Inflammatory macrophage (primary cell): Measurements from ENCODE around the gene ATP6V0A1.
"Not testable (repeated sequence)": the region's sequence is repeated elsewhere in the genome, so short reads cannot be mapped to it uniquely, and the experiment has no call there.

ENCODE experiments used
- DNase-seq, 2 donors: peaks; one replicate each; pipeline ENCODE4 v3.0.0-alpha.2; 2020 to 2022

The ATP6V0A1 gene

DNA sequence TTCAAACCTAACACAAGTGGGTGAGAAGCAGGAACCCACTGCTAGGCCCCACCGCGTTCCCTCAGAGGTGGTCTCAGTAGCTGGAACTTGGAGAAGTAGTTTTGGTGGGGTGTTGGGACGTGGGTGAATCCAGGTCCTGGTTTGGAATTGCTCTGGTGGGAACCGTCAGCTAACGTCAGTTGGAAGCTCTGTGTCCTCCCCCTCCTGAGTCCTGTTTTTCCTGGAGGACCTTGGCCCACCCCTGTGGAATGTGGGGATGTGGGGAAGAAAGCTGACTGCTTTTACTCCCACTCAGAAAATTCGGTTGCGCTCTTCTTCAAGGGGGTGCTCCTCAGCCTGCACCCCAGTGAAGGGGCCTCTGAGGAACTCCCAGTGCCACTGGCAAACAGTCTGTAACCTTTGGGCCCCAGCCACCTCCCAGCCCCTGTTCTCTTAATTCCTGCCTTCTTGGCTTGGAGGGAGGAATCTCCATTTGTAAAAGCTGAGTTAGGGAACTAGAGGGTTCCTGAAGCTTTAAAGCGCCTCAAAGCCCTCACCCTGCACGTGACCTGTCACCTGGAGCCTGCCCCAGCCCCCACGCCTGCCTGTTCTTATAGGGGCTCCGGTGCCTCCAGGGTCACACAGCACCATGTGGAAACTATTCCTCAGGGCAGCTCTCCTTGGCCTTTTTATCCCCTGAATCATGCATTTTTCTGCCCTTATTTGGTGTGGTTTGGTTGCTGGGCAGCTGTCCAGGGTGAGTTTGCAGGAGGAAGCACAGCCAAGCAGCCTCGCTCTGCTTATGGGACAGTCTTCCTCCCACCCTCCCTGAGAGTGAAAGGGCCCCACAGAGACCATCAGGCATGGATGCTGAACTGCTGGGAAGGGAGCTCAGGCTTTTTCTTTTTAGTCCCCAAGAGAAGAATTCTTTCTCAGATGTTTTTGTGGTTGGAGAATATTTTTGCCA is 61.1 kb downstream of the ATP6V0A1 start:
- DNase-seq, result peak; percentile 54 to 69

DNA sequence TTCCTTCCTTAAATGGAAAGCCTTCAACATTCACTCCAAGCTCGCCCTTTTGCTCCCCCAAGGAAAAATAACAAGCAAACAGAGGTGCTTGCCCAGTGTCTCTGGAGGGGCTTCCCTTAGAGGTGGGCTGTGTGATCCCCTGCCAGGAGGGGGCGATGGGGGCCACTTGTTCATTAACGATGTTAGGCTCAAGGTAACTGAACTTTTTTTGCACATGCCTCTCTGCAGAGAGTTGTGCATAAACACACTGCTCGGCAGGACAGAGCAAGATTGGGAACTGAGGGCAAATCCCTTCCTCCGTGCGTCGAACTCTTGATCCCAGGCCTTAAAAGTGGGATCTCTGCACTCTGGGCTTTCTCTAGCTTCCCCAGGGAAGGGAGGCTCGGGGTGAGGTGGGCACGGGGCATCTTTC is 61.9 kb downstream of the ATP6V0A1 start:
- DNase-seq, result no peak

DNA sequence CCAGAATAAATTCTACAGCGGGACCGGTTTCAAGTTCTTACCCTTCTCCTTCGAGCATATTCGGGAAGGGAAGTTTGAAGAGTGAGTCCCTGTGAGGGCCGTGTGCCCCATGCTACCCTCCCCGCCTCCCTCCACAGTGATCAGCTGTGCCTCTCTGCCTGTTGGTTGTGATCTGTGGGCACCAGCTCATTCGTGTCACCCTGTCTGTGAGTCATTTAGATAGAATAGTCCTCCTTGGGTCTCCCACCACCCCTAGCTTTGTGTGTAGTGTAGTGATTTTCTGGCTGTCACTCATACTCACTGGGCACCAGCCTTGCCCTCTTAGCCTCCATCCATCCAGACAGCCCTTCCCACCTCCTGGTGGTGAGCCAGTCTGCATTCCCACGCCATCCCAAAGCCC is 62.4 kb downstream of the ATP6V0A1 start:
- DNase-seq, result no peak

DNA sequence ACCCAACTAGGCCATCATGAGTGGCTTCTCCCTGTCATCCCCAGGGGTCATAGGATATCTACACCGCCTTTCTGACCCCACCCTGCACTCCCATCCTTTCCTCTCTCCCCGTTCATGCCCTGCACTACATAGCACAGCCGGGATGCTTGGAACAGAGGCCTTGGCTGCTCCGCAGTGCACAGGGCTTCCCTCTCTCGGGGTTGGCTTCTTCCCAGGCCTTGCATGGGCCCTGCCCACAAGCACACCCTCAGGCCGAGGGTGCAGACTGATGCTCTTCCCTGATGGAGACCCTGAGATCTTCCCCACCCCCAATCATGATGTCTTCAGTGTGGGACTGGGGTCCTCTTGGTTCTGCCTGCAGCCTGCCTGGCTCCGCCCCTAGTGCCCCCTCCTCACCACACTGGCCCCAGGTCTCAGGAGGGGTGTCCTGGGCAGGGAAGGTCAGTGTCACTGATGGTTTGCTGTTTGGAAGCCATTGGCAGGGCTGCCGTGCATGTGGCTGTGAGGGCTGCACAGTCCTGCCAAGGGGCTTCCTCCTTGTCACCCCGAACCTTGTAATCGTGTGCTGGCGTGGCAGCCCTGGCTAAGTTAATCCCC is 63.1 kb downstream of the ATP6V0A1 start:
- DNase-seq, result no peak

DNA sequence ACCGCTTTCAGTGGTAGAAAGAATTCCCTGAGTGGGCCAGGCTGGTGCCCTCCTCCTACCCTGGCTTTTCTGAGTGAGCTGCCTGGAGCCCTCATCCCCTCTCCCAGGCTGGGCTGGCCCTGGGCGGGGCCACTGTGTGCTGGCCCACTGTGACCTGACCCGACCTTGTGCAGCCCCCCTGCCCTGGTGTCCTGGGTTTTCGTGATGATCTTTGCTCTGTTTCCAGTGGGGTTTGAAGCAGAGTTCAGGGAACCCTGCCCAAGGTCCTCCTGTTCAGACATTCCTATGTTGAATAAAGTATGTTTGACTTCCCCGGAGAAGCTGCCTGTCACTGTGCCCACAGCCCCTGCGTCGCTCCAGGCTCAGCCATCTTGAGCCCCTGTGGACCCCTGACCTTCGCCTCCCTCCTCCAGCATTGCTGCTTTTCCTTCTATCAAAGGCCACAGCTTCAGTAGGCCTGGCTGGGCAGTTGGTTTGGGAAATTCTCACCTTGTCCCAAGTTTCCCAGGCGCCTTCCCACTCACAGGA is 63.6 kb downstream of the ATP6V0A1 start:
- no peak for DNase-seq

DNA sequence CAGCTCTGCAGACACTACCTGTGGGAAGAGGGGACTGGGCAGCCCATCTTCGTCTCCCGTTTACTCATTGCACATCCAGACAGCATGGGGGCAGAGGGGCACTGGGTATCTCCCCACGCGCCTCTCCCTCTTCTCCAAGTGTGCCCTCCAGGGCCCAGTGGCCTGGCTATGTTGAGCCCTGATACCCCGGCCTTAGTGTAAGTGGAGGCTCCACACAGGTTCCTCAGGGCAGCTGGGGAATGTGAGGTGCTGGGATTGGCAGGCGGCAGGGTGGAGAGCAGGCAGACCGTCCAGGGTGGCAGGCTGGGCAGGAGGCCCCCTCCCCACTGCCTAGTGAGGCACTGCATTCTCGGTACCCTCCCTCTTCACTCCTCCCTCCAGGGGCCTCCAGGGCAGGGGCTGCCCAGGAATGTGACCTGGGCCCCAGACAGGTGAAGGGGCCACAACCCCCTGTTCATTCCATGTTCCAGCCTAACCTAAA is 64.2 kb downstream of the ATP6V0A1 start:
- no peak for DNase-seq

DNA sequence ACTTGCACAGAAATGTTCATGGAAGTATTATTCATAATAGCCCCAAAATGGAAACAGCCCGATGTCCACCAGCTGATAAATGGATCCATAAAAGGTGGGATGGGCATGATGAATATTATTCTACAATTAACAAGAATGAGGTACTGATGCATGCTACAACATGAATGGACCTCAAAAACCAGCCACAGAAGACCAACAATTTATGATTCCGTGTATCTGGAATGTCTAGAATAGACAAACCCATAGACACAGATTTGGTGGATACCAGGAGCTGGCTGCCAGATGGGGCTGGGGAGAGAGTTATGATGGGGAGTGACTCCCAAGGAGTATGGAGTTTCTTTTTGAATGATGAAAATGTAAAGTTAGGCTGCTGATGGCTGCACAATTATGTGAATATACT is 66.5 kb downstream of the ATP6V0A1 start:
- DNase-seq, result no peak

DNA sequence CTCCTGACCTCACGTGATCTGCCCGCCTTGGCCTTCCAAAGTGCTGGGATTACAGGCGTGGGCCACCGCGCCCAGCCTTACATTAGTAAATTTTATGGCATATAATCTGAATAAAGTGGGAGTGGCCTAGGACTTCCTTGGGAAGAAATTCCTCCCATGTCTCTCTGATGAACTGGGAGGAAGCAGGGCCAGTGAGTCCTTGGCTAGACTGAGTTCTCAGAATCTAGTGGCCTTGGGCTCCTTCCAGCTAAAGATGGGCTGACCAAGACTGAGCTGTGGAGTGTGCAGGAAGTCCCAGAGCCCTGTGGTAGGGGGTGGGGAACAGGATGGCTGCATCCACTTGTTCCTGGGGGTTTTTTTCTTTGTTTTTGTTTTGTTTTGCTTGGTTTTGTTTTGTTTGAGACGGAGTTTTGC is 67.4 kb downstream of the ATP6V0A1 start:
- DNase-seq, result no peak

DNA sequence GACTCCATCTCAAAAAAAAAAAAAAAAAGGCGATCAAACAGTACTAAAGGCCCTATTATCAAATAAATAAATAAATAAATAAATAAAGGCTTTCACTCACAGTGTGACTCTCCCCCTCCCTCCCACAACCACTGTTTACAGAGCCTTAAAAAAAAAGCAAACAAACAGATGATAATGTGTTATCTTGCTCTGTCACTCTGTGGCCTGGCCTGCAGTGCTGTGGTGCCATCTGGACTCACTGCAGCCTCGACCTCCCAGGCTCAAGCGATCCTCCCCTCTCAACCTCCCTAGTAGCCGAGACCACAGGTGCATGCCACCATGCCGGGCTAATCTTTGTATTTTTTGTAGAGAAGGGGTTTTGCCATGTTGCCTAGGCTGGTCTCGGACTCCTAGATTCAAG is 69.3 kb downstream of the ATP6V0A1 start:
- DNase-seq, result no peak

DNA sequence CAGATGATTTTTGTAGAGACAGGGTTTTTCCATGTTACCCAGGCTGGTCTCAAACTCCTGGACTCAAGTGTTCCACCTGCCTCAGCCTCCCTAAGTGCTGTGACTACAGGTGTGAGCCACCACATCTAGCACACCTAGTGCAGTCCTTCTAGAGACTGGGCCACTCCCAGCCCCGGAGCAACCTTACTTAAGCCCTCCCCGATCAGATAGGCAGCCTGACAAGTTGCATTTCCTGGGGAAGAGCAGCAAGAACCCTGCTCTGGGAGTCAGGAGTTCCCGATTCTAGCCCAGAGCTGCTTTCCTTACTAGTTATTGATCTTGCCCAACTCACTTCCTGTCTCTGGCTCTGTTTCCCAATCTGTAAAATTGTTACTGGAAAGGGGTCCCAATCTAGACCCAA is 70.4 kb downstream of the ATP6V0A1 start:
- DNase-seq, result peak; percentile 24 to 29

DNA sequence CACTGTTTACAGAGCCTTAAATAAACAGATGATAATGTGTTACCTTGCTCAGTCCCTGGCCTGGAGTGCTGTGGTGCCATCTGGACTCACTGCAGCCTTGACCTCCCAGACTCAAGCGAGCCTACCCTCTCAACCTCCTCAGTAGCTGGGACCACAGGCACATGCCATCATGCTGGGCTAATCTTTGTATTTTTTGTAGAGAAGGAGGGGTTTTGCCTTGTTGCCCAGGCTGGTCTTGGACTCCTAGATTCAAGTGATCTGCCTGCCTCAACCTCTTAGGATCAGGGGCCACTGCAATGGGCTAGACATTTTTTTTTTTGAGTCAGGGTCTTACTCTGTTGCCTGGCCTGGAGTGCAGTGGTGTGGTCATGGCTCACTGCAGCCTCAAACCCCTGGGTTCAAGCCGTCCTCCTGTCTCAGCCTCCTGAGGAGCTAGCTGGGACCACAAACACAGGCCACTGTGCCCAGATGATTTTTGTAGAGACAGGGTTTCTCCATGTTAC is 72.3 kb downstream of the ATP6V0A1 start:
- no peak for DNase-seq

DNA sequence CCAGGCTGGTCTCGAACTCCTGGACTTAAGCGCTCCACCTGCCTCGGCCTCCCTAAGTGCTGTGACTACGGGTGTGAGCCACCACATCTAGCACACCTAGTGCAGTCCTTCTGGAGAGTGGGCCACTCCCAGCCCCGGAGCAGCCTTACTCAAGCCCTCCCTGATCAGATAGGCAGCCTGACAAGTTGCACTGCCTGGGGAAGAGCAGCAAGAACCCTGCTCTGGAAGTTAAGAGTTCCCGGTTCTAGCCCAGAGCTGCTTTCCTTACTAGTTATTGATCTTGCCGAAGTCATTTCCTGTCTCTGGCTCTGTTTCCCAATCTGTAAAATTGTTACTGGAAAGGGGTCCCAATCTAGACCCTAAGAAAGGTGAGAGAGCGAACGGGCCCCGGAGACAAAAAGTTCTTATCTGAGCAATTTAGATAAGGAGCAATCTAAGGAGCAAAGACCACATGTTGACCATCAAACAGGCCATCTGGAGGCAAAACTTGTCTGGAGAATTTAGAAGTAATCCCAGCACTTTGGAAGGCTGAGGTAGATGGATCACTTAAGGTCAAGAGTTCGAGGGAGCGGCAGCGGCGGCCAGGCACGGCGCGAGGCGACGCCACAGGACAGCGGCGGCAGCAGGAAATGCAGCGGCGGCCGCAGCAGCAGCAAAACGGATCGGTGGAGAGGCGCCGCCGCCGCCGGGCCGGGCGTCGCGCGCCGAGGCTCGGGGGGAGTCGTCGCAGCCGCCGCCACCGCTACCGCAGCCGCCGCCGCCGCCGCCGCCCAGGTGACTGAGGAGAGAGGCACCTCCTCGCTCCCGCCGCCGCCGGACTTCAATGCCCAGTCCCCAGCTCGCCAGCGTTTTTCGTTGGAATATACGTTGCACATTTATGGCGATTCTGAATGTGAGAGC is 73.0 kb downstream of the ATP6V0A1 start:
- DNase-seq, result peak; percentile 66 to 77

DNA sequence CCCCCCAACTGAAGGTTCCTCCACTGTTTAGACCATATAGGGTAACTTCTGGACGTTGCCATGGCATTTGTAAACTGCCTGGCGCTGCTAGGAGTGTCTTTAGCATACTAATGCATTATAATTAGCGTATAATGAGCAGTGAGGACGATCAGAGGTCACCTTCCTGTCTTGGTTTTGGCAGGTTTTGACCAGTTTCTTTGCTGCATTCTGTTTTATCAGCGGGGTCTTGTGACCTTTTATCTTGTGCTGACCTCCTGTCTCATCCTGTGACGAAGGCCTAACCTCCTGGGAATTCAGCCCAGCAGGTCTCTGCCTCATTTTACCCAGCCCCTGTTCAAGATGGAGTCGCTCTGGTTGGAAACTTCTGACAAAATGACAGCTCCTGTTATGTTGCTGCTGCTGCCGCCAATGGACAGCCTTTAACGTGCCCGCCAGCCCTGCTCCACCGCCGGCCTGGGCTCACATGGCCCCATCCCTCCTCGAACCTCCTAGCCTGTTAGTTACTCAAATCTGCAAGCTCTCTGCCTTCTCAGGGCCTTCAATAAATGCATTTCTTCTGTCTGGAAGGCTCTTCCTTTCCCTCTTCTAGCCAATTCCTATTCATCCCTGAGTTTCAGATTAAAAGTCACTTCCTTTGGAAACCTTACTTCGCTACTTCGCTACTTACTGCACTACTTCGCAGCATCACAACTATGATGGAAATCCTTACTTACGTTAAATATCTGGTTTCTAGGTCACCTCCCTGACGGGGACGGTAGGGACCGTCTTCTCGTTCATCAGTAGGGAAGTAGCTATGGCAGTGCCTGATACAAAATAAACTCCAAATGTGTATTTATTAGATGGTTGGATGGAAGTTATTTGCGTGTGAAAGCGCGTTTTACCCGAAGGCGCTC is 76.7 kb downstream of the ATP6V0A1 start:
- no peak for DNase-seq

DNA sequence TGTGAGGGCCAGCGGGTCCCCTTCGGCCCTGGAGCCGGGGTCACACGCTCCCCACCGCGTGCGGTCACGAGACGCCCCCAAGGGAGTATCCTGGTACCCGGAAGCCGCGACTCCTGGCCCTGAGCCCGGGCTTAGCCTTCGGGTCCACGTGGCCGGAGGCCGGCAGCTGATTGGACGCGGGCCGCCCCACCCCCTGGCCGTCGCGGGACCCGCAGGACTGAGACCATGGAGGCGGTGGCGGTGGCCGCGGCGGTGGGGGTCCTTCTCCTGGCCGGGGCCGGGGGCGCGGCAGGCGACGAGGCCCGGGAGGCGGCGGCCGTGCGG is 77.3 kb downstream of the ATP6V0A1 start, which contains the start of gene NAGLU:
Gene NAGLU (plus strand): TSS at position 194 of the 324 bp plus-strand sequence. CDS start 32 bp downstream, at position 226.
- peak; percentile 96 to 98 for DNase-seq

DNA sequence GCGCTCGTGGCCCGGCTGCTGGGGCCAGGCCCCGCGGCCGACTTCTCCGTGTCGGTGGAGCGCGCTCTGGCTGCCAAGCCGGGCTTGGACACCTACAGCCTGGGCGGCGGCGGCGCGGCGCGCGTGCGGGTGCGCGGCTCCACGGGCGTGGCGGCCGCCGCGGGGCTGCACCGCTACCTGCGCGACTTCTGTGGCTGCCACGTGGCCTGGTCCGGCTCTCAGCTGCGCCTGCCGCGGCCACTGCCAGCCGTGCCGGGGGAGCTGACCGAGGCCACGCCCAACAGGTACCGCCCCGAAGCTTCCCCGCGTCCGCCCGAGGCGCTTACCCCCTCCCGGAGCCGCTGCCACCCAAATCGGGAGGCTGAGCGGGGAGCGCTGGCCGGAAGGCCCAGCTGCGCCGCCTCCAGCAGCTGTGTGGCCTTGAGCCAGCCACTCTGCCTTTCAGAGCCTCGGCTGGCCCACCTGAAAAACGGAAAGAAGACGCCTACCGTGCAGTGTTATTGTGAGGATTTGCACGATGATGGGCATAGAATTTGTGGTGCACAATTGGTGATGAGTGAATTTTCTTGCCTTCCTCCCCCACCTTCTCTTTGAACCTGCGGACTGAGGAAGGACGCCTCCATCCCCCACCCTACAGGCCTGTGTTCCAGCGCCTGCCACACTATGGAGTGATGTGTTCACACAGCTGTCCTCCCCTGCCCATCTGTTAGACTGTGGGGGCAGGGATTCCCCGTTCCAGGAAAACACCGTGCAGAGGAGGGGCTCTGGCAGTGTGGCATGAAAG is 77.9 kb downstream of the ATP6V0A1 start:
- peak; percentile 73 to 87 for DNase-seq

DNA sequence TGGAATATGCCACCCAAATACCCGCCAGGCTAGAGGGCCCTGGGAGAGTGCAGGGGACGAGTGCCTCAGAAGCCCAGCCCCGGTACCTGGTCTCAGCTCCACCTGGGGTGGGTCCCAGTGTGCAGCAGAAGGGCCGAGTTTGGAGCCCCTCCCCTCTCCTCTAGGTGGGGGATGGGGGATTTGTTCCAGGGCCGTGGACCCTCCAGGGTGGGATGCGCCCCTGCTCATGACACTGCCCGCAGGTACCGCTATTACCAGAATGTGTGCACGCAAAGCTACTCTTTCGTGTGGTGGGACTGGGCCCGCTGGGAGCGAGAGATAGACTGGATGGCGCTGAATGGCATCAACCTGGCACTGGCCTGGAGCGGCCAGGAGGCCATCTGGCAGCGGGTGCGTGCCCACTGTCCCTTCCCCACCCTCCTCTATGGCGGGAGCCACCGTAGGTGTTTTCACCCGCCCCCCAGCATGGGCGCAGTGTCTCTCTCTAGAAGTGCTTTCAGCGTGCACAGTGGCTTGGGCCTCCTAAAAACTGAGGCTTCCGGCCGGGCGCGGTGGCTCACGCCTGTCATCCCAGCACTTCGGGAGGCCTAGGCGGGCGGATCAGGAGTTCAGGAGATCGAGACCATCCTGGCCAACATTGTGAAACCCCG is 78.6 kb downstream of the ATP6V0A1 start:
- no peak for DNase-seq

DNA sequence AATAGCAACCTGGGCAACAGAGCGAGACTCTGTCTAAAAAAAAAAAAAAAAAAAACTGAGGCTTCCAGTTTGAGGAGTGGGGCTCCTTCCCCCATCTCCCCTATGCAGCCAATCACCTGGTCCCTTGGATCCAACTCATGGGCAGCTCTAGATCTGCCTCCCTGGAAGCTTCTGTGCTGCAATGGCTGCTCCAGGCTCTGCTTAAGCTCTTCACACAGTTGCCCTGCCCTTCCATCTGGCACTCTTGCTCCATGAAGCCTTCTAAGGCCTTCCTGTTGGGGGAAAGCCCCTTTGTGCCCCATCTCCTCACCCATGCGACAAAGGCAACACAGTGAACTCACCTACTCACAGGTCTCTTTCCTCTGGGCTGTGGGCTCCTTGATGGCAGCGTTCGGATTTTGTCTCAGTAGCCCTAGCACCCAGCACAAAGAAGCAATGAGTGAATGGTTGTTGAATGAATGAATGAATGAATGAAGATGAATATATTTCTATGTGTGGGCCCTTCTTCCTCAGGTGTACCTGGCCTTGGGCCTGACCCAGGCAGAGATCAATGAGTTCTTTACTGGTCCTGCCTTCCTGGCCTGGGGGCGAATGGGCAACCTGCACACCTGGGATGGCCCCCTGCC is 79.3 kb downstream of the ATP6V0A1 start:
- DNase-seq, result no peak

DNA sequence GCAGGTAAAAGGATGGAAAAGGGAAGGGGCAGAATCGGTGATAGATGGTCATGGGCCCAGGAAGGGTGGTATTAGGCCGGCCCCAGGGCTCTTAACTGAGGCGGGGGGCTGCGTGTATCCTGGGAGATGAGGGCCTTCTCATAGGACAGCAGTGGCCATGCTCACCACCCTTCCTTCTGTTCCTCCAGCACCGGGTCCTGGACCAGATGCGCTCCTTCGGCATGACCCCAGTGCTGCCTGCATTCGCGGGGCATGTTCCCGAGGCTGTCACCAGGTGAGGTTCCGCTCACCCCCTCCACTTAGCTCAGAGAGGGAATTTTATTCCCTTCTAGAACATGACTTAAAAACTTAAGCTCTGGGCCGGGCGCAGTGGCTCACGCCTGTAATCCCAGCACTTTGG is 79.8 kb downstream of the ATP6V0A1 start:
- no peak for DNase-seq

DNA sequence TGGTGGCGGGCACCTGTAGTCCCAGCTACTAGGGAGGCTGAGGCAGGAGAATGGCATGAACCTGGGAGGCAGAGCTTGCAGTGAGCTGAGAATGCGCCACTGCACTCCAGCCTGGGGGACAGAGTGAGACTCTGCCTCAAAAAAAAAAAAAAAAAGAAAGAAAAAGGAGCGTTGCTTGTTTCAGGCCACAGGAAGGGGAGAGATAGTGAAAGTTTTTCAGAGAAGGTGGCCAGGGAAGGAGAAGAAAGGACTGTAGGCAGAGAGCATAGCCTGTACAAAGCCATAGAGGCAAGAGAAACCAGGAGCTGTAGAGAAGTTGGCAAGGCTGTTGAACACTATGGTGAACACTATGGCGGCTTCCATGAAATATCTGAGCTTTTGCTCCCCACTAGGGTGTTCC is 81.9 kb downstream of the ATP6V0A1 start:
- DNase-seq, result not testable (repeated sequence)
